SIG-M5 treated with dmso at 0.1 percent for 504 hours (cell line): ENCODE measurements around the gene SCN3A.

Experiments
- DNase-seq: peaks from one replicate; lab custom pipeline; 2025; ENCODE audit not compliant: unreplicated experiment; lab: John Stamatoyannopoulos, UW

Gene SCN3A

GRCh38 chr2:165113414-165113813, 90.4 kb downstream of the SCN3A start:
- DNase-seq = no peak

- no peak for DNase-seq
Observed at GRCh38 chr2:165112789-165113188, 91.1 kb downstream of the SCN3A start.

GRCh38 chr2:165112133-165112573, 91.7 kb downstream of the SCN3A start:
- DNase-seq = no peak

- no peak for DNase-seq
Observed at GRCh38 chr2:165110394-165110793, 93.5 kb downstream of the SCN3A start.

GRCh38 chr2:165109915-165110314, 93.9 kb downstream of the SCN3A start:
- DNase-seq = no peak

- no peak for DNase-seq
Observed at GRCh38 chr2:165105926-165106325, 97.9 kb downstream of the SCN3A start.

GRCh38 chr2:165087933-165088901, 115.6 kb downstream of the SCN3A start:
- no peak for DNase-seq

GRCh38 chr2:165086337-165086736, 117.5 kb downstream of the SCN3A start:
- DNase-seq = no peak

GRCh38 chr2:165083326-165083725, 120.5 kb downstream of the SCN3A start:
- DNase-seq = no peak

GRCh38 chr2:165082479-165082878, 121.4 kb downstream of the SCN3A start:
- DNase-seq = no peak

- no peak for DNase-seq
Observed at GRCh38 chr2:165081276-165081675, 122.6 kb downstream of the SCN3A start.

- DNase-seq = no peak
Observed at GRCh38 chr2:165079432-165079831, 124.4 kb downstream of the SCN3A start.

- no peak for DNase-seq
Observed at GRCh38 chr2:165078913-165079312, 124.9 kb downstream of the SCN3A start.

GRCh38 chr2:165074884-165075283, 129.0 kb downstream of the SCN3A start:
- no peak for DNase-seq

- no peak for DNase-seq
Observed at GRCh38 chr2:165074323-165074722, 129.5 kb downstream of the SCN3A start.

GRCh38 chr2:165070076-165070475, 133.8 kb downstream of the SCN3A start:
- no peak for DNase-seq

GRCh38 chr2:165069151-165069550, 134.7 kb downstream of the SCN3A start:
- DNase-seq = no peak

GRCh38 chr2:165068487-165068757, 135.4 kb downstream of the SCN3A start:
- no peak for DNase-seq

- DNase-seq = no peak
Observed at GRCh38 chr2:165067643-165068486, 136.0 kb downstream of the SCN3A start.

GRCh38 chr2:165064743-165065142, 139.1 kb downstream of the SCN3A start:
- DNase-seq = no peak

GRCh38 chr2:165060411-165060810, 143.4 kb downstream of the SCN3A start:
- no peak for DNase-seq
